Adipose tissue (tissue), 3 donors: ENCODE results near the gene TKT. TPM values are rescaled to one million over a fixed set of nuclear protein-coding genes. Genes with fewer than 3 reads are reported as not detected.

Experiments
- H3K27ac ChIP-seq: one replicate; pipeline ENCODE4 v1.5.1; 2013; ENCODE audit warnings: low read depth, low read length
- WGBS, 3 donors: extraction: QIAGEN DNeasy Blood & Tissue Kit; methylation state at CpG; one replicate each; pipeline ENCODE4 v1.1.7; 2013; 5-methylcytosine and 5-hydroxymethylcytosine counted together
- polyA plus RNA-seq, 3 donors: library from polyadenylated mRNA; stranded (reverse); fragments of 200-250 nt; gene quantifications; one replicate each; pipeline ENCODE4 v1.2.3, GENCODE V29; 2013
- donor health status: healthy with polysubstance abuse.
- donor health status: Bipolar disorder and iron deficiency.
- donor health status: healthy.

TKT gene
- polyA plus RNA-seq, 3 donors: 93.0 to 396 (median 273) TPM

- no peak overlapping the region for H3K27ac ChIP-seq
- WGBS, 3 donors: 33 to 55% (median 35%) methylated on average over 3 of the region's 3 CpGs
Measured at GRCh38 chr3:53192608-53193007, 63.2 kb downstream of the TKT start.

- no peak overlapping the region for H3K27ac ChIP-seq
- 50 to 79% (median 77%) methylated on average over 16 of the region's 16 CpGs for WGBS, 3 donors
Measured at GRCh38 chr3:53191836-53192480, 63.9 kb downstream of the TKT start.

- no peak overlapping the region for H3K27ac ChIP-seq
- WGBS, 3 donors: 77 to 86% (median 77%) methylated on average over 3 of the region's 3 CpGs
Measured at GRCh38 chr3:53190659-53191058, 65.2 kb downstream of the TKT start.

- 88 to 91% (median 89%) methylated on average over 3 of the region's 3 CpGs for WGBS, 3 donors
Measured at GRCh38 chr3:53189276-53189675, 66.5 kb downstream of the TKT start.

GRCh38 chr3:53188720-53189119, 67.1 kb downstream of the TKT start:
- H3K27ac ChIP-seq: no peak overlapping the region
- 94 to 97% (median 95%) methylated on average over 13 of the region's 13 CpGs for WGBS, 3 donors

More at GRCh38 chr3:53189276-53189675, 66.5 kb downstream of the TKT start:
- H3K27ac ChIP-seq: no peak overlapping the region

- 85 to 93% (median 87%) methylated on average over 5 of the region's 5 CpGs for WGBS, 3 donors
Measured at GRCh38 chr3:53188136-53188685, 67.6 kb downstream of the TKT start.

GRCh38 chr3:53187430-53187829, 68.4 kb downstream of the TKT start:
- no peak overlapping the region for H3K27ac ChIP-seq
- WGBS, 3 donors: 86 to 90% (median 86%) methylated on average over 4 of the region's 4 CpGs

More at GRCh38 chr3:53188136-53188685, 67.6 kb downstream of the TKT start:
- no peak overlapping the region for H3K27ac ChIP-seq

- no peak overlapping the region for H3K27ac ChIP-seq
- WGBS, 3 donors: 93 to 95% (median 94%) methylated on average over 9 of the region's 9 CpGs
Measured at GRCh38 chr3:53186726-53187125, 69.1 kb downstream of the TKT start.

- H3K27ac ChIP-seq: no peak overlapping the region
- 91 to 96% (median 95%) methylated on average over 20 of the region's 20 CpGs for WGBS, 3 donors
Measured at GRCh38 chr3:53185761-53186465, 69.9 kb downstream of the TKT start.

- WGBS, 3 donors: 91 to 92% (median 92%) methylated on average over 7 of the region's 7 CpGs
- H3K27ac ChIP-seq: no peak overlapping the region
Measured at GRCh38 chr3:53184701-53185100, 71.1 kb downstream of the TKT start.

- no peak overlapping the region for H3K27ac ChIP-seq
- WGBS, 3 donors: 97% methylated on average over 9 of the region's 9 CpGs
Measured at GRCh38 chr3:53183514-53183913, 72.3 kb downstream of the TKT start.

- 87 to 91% (median 89%) methylated on average over 19 to 20 of the region's 20 CpGs for WGBS, 3 donors
Measured at GRCh38 chr3:53182764-53183355, 73.0 kb downstream of the TKT start.

GRCh38 chr3:53181528-53181927, 74.3 kb downstream of the TKT start:
- WGBS, 3 donors: 92 to 96% (median 96%) methylated on average over 11 of the region's 11 CpGs
- no peak overlapping the region for H3K27ac ChIP-seq

More at GRCh38 chr3:53182764-53183355, 73.0 kb downstream of the TKT start:
- H3K27ac ChIP-seq: no peak overlapping the region

- no peak overlapping the region for H3K27ac ChIP-seq
- WGBS, 3 donors: 63 to 77% (median 64%) methylated on average over 4 of the region's 4 CpGs
Measured at GRCh38 chr3:53181024-53181371, 74.8 kb downstream of the TKT start.

- no peak overlapping the region for H3K27ac ChIP-seq
- 74 to 91% (median 78%) methylated on average over 11 of the region's 11 CpGs for WGBS, 3 donors
Measured at GRCh38 chr3:53180305-53181023, 75.4 kb downstream of the TKT start.

- no peak overlapping the region for H3K27ac ChIP-seq
- 92 to 94% (median 92%) methylated on average over 19 to 20 of the region's 20 CpGs for WGBS, 3 donors
Measured at GRCh38 chr3:53179580-53179979, 76.2 kb downstream of the TKT start.

- WGBS, 3 donors: 96 to 98% (median 98%) methylated on average over 15 of the region's 15 CpGs
- no peak overlapping the region for H3K27ac ChIP-seq
Measured at GRCh38 chr3:53178246-53178645, 77.6 kb downstream of the TKT start.

- no peak overlapping the region for H3K27ac ChIP-seq
- WGBS, 3 donors: 75 to 83% (median 75%) methylated on average over 9 of the region's 9 CpGs
Measured at GRCh38 chr3:53175613-53176540, 79.9 kb downstream of the TKT start.
